Bronchial epithelial cell (primary cell): ENCODE measurements around the gene PCYT2. TPM values are rescaled to one million over a fixed set of nuclear protein-coding genes. Genes with fewer than 3 reads are reported as not detected.

Experiments
- DNase-seq: peaks from one replicate; pipeline ENCODE4 v3.0.0-alpha.2; 2010; ENCODE audit warnings: low read depth
- FAIRE-seq: peaks from 2 replicates; lab custom pipeline; 2011; peaks lifted over from hg19 to GRCh38; lab: Jason Lieb, UNC
- H3K27me3 ChIP-seq: 2 replicates; pipeline ENCODE4 v1.5.1; 2011; ENCODE audit warnings: low read length; ENCODE audit not compliant: control insufficient read depth, insufficient read depth
- H3K36me3 ChIP-seq: 2 replicates; pipeline ENCODE4 v1.5.1; 2011; ENCODE audit warnings: low read length; ENCODE audit not compliant: control insufficient read depth, insufficient read depth
- H3K4me3 ChIP-seq: 2 replicates; pipeline ENCODE4 v1.5.1; 2011; ENCODE audit warnings: mild to moderate bottlenecking, low read depth, low read length, control low read depth
- total RNA-seq: library from RNA; depleted of rRNA; stranded (reverse); fragments of >200 nt; gene quantifications from 2 replicates; pipeline ENCODE4 v1.2.1, GENCODE V29; 2014
- TF ChIP-seq, protein P1 (sequence below): IDR thresholded peaks from 2 replicates; pipeline ENCODE4 v1.5.1; 2011; ENCODE audit warnings: mild to moderate bottlenecking, moderate library complexity, low read length, control low read depth, inconsistent platforms; ENCODE audit not compliant: insufficient read depth, severe bottlenecking

PCYT2 gene
- total RNA-seq, result 16.5 and 29.5 TPM in 2 replicates

DNA sequence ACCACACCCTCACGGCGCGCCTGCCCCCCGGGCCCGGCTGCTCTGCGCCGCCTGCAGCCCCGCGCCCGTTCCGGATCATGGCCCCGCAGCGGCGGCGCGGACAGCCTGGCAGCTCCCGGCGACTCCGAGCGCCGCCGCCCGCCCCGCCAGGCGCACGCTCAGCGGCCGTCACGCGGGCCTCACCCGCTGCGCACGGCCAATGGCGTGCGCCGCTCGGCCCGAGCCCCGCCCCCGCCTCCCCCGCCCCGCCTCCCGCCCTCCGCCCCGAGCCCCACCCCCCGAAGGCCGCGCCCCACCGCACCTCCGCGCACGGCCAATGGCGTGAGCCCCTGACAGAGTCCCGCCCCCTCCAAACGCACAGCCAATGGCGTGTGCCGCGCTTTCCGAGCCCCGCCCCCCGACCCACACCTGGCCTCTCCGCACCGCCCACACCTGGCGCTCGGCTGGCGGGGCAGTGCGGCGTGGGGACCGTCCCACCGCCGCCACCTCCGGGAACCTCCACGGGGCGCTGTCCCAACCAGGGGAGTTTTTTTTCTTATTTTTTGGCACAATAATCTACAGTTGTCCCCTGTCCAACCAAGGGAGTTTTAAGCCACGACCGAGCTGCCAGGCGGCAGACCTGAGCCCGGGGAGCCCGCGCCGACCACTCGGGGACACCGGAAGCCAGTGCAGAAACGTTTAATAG, at the start of gene PCYT2:
Gene PCYT2, minus strand, starts transcription at position 123 of the 685 bp plus-strand sequence. Its CDS starts 44 bp downstream, at position 79.
- TF ChIP-seq, protein P1, sequence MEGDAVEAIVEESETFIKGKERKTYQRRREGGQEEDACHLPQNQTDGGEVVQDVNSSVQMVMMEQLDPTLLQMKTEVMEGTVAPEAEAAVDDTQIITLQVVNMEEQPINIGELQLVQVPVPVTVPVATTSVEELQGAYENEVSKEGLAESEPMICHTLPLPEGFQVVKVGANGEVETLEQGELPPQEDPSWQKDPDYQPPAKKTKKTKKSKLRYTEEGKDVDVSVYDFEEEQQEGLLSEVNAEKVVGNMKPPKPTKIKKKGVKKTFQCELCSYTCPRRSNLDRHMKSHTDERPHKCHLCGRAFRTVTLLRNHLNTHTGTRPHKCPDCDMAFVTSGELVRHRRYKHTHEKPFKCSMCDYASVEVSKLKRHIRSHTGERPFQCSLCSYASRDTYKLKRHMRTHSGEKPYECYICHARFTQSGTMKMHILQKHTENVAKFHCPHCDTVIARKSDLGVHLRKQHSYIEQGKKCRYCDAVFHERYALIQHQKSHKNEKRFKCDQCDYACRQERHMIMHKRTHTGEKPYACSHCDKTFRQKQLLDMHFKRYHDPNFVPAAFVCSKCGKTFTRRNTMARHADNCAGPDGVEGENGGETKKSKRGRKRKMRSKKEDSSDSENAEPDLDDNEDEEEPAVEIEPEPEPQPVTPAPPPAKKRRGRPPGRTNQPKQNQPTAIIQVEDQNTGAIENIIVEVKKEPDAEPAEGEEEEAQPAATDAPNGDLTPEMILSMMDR, result peak; percentile 5
- H3K4me3 ChIP-seq, result peak within 1 kb of the TSS; percentile 72
- no peak for FAIRE-seq
- H3K36me3 ChIP-seq, result peaks cover 58% of the 10 kb centered on the region
- peak; percentile 67 for DNase-seq
- H3K27me3 ChIP-seq, result no peaks in the 10 kb centered on the region

DNA sequence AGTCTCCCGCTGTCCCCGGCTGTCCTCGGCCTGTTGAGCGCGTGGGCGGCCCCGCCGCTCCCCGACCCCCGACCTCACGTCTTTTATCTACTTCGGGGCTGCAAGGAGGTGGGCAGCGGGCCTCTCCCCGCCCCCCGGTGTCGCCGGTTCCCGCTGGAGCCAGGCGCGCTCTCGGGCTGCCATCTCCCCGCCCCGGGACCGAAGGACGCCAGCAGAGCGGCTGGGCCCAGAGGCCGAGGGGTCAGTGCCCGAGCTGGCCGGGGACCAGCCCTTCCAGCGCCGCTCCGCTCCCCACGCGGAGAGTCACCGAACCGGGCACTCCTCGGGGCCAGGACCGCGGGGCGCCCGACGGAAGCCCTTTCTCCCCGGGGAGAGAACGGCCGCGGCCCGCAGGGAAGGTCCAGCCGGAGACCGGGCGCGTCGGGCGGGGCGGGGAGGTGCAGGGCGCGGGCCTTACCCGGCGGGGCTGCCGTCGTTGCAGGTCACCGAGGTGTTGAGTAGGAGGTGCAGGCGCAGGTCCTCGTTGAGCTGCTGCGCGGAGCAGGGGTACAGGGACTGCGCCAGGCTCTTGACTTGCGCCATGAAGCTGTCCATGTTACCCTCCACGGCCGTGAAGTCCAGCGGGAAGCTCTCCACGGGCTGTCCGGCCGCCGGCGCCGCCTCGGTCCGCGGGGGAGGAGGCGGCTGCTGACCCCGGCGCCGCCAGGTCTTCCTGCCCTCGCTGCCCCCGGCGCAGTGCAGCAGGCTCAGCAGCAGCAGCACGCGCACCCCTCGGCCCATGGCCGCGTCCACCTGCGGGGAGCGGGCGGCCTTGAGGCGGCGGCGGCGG, 49.1 kb upstream of the PCYT2 start:
- TF ChIP-seq, protein P1, result no peak
- Histone ChIP-seq H3K4me3 (no peak overlapping the region), H3K27me3 (peaks cover 42% of the 10 kb centered on the region), H3K36me3 (no peaks in the 10 kb centered on the region)
- FAIRE-seq, result no peak
- DNase-seq, result no peak

DNA sequence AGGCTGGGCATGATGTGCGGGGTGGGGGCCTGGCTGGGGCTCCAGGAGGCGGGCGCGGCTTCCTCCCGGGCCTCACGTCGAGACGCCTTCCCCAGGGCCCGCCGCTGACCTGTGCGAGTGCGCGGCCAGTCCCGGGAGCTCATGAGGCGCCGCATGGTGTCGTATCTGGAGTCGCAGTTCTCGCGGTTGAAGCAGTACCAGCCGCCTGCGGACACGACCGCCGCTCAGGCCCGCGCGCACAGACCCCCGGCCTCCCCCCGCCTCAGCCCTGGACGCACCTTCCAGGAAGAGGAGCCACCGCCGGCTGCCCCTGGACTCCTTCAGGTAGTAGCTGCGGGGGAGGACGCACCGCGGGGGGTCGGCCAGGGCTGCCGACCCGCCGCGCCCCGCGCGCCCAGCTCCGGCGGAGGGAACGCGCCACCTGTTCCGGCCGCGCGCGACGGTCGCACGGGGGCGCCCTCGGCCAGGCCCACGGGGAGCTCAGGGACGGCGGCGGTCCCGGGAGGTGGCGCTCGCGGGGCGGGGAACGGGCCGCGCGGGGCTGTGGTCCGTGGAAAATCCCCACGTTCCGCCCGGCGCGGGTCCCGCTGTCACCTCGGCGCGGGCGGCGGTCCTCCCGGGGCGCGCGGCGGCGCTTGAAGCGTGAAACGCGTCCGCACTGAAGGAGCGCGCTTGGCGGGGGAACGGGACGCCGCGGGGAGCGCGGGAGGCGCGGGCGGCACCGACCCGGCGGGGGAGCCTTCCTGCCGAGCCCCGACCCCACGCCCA, 48.3 kb upstream of the PCYT2 start:
- FAIRE-seq (no peak), DNase-seq (no peak)
- TF ChIP-seq, protein P1, result peak; percentile 71
- Histone ChIP-seq H3K27me3 (peaks cover 41% of the 10 kb centered on the region), H3K4me3 (no peak overlapping the region), H3K36me3 (no peaks in the 10 kb centered on the region)

DNA sequence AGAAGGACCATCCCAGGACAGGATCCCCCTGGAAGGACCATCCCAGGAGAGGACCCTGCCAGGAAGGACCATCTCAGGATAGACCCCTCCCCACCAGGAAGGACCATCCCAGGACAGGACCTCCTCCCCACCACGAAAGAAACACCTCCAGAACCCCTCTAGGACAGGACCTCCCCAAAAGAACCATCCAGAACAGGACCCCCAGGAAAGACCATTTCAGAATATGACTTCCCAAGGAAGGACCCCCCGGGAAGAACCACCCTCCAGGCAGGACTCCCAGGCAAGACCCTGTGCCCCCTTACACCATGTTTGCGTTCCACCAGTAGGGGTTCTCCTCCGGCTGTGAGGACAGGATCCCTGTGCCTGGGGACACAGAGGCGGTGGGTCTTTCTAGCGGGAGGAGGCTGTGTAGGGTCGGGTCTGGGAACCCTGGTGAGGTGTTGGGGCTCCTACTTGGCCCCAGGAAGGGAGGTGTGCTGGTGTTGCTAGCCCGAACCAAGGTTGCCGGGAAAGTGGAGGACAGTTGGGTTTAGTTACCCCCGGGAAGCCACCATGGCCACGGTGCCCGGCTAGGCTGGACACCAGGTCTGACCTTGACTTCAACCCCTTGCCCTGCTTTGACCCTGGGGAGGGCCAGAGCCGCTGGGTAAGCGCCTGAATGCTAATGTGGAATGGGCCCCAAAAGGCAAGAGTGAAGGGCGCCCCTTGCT, 47.6 kb upstream of the PCYT2 start:
- Histone ChIP-seq H3K36me3 (no peaks in the 10 kb centered on the region), H3K27me3 (peaks cover 36% of the 10 kb centered on the region), H3K4me3 (no peak overlapping the region)
- DNase-seq (no peak), FAIRE-seq (no peak)
- TF ChIP-seq, protein P1, result no peak

DNA sequence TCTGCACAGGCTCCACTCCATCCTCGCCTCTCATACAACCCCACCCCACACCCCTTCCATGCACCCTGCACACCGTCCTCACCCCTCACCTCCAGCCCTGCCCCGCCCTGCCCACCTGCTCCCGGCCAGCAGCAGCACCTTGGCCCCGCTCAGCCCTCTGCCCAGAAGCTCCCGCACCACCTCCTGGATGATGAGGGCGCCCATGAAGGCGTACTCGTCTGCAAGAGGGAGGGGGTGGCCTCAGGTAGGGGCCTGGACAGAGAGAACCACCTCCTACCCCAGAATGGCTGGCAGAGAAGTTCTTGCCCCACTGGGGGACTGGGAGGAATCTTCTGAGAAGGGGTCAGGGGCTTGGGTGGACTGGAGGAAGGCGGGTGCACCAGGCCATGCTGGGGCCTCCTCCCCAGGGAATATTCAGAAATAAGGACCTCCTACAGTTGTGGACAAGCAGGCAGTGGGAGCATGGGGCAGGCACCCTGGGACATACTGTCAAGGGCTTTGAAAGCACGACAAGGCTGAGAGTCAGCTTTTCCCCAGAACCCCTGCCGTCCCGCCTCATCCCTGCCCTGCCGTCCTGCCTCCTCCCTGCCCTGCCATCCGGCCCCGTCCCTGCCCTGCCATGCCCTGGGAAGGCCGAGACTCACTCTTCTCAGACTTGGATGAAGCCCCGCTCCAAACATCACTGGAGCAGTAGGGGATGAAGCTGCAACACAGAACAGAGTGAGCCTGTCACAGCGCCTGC, 46.7 kb upstream of the PCYT2 start:
- TF ChIP-seq, protein P1, result no peak
- Histone ChIP-seq H3K36me3 (no peaks in the 10 kb centered on the region), H3K27me3 (peaks cover 33% of the 10 kb centered on the region), H3K4me3 (no peak overlapping the region)
- FAIRE-seq (no peak), DNase-seq (no peak)
